ENCODE measurements around the gene CEP112. TPM values are rescaled to one million over a fixed set of nuclear protein-coding genes. Genes with fewer than 3 reads are reported as not detected.
"Not testable (repeated sequence)": the region's sequence is repeated elsewhere in the genome, so short reads cannot be mapped to it uniquely, and the experiment has no call there.

CEP112 gene
- polyA plus RNA-seq, 4 donors: 12.5 to 17.6 (median 15.9) TPM

- DNase-seq (ENCODE audit: low read depth in 4 of 4, low spot score in 3 of 4): peak in 3 of 4 donors; percentile 5 to 24 (median 7)
Observed at GRCh38 chr17:66165537-66166123, 26.3 kb downstream of the CEP112 start.

GRCh38 chr17:66155055-66155454, 36.9 kb downstream of the CEP112 start:
- not testable (repeated sequence) for DNase-seq (ENCODE audit: low read depth in 4 of 4, low spot score in 3 of 4)

- no peak for DNase-seq (ENCODE audit: low read depth in 4 of 4, low spot score in 3 of 4)
Observed at GRCh38 chr17:66152756-66153155, 39.2 kb downstream of the CEP112 start.

GRCh38 chr17:66150708-66151107, 41.2 kb downstream of the CEP112 start:
- no peak for DNase-seq (ENCODE audit: low read depth in 4 of 4, low spot score in 3 of 4)

GRCh38 chr17:66149562-66149961, 42.4 kb downstream of the CEP112 start:
- no peak for DNase-seq (ENCODE audit: low read depth in 4 of 4, low spot score in 3 of 4)

GRCh38 chr17:66146394-66146793, 45.5 kb downstream of the CEP112 start:
- no peak for DNase-seq (ENCODE audit: low read depth in 4 of 4, low spot score in 3 of 4)

GRCh38 chr17:66143657-66144282, 48.2 kb downstream of the CEP112 start:
- no peak for DNase-seq (ENCODE audit: low read depth in 4 of 4, low spot score in 3 of 4)

- no peak for DNase-seq (ENCODE audit: low read depth in 4 of 4, low spot score in 3 of 4)
Observed at GRCh38 chr17:66142428-66142827, 49.5 kb downstream of the CEP112 start.

GRCh38 chr17:66138120-66138519, 53.8 kb downstream of the CEP112 start:
- no peak for DNase-seq (ENCODE audit: low read depth in 4 of 4, low spot score in 3 of 4)

- DNase-seq (ENCODE audit: low read depth in 4 of 4, low spot score in 3 of 4): no peak
Observed at GRCh38 chr17:66135896-66136295, 56.0 kb downstream of the CEP112 start.

- DNase-seq (ENCODE audit: low read depth in 4 of 4, low spot score in 3 of 4): no peak
Observed at GRCh38 chr17:66135219-66135618, 56.7 kb downstream of the CEP112 start.

- DNase-seq (ENCODE audit: low read depth in 4 of 4, low spot score in 3 of 4): no peak
Observed at GRCh38 chr17:66129759-66130158, 62.2 kb downstream of the CEP112 start.

- DNase-seq (ENCODE audit: low read depth in 4 of 4, low spot score in 3 of 4): no peak
Observed at GRCh38 chr17:66126231-66126630, 65.7 kb downstream of the CEP112 start.

GRCh38 chr17:66123163-66123562, 68.8 kb downstream of the CEP112 start:
- DNase-seq (ENCODE audit: low read depth in 4 of 4, low spot score in 3 of 4): no peak

- DNase-seq (ENCODE audit: low read depth in 4 of 4, low spot score in 3 of 4): no peak
Observed at GRCh38 chr17:66115246-66115645, 76.7 kb downstream of the CEP112 start.

- DNase-seq (ENCODE audit: low read depth in 4 of 4, low spot score in 3 of 4): no peak
Observed at GRCh38 chr17:66114609-66115008, 77.3 kb downstream of the CEP112 start.

GRCh38 chr17:66107731-66108130, 84.2 kb downstream of the CEP112 start:
- no peak for DNase-seq (ENCODE audit: low read depth in 4 of 4, low spot score in 3 of 4)

GRCh38 chr17:66098040-66098439, 93.9 kb downstream of the CEP112 start:
- DNase-seq (ENCODE audit: low read depth in 4 of 4, low spot score in 3 of 4): no peak

GRCh38 chr17:66094727-66095126, 97.2 kb downstream of the CEP112 start:
- no peak for DNase-seq (ENCODE audit: low read depth in 4 of 4, low spot score in 3 of 4)

GRCh38 chr17:66091445-66092080, 100.4 kb downstream of the CEP112 start:
- no peak for DNase-seq (ENCODE audit: low read depth in 4 of 4, low spot score in 3 of 4)

- no peak for DNase-seq (ENCODE audit: low read depth in 4 of 4, low spot score in 3 of 4)
Observed at GRCh38 chr17:66089764-66090163, 102.2 kb downstream of the CEP112 start.

GRCh38 chr17:66088173-66088572, 103.8 kb downstream of the CEP112 start:
- DNase-seq (ENCODE audit: low read depth in 4 of 4, low spot score in 3 of 4): no peak
